OCI-LY3 (cell line): ENCODE data around the gene ADAMTS3.

Experiments used
- H2AFZ ChIP-seq: fragments of 200-600, 300-600 bp; shearing (Covaris generic); 2 replicates; pipeline ENCODE4 v1.6.0; 2014; ENCODE audit warnings: antibody characterized with exemption, low read depth, low read length
- H3K27ac ChIP-seq: fragments of 200-600, 300-600 bp; sonication (generic); 2 replicates; pipeline ENCODE4 v1.5.1; 2014; ENCODE audit warnings: mild to moderate bottlenecking, low read length, moderate library complexity, mixed read lengths
- H3K27me3 ChIP-seq: fragments of 200-600, 300-600 bp; sonication (generic); 2 replicates; pipeline ENCODE4 v1.6.1; 2014; ENCODE audit warnings: low read depth, low read length, mixed read lengths
- H3K36me3 ChIP-seq: fragments of 200-600, 300-600 bp; sonication (generic); replicated peaks from 2 replicates; pipeline ENCODE3; 2014; ENCODE audit warnings: low read depth, low read length, mixed read lengths
- H3K4me1 ChIP-seq: fragments of 300-600, 200-600 bp; sonication (generic); 2 replicates; pipeline ENCODE4 v1.6.1; 2014; ENCODE audit warnings: low read length, mixed read lengths
- H3K4me2 ChIP-seq: fragments of 200-600, 300-600 bp; sonication (generic); 2 replicates; pipeline ENCODE4 v1.6.1; 2014; ENCODE audit warnings: low read length, mixed read lengths
- H3K4me3 ChIP-seq: fragments of 300-600, 200-600 bp; sonication (generic); 2 replicates; pipeline ENCODE4 v1.5.1; 2014; ENCODE audit warnings: antibody characterized with exemption, mild to moderate bottlenecking, low read length, moderate library complexity
- H3K79me2 ChIP-seq: fragments of 300-600, 200-600 bp; shearing (Covaris generic); 2 replicates; pipeline ENCODE4 v1.6.1; 2014; ENCODE audit warnings: mild to moderate bottlenecking, low read length, mixed read lengths
- H3K9ac ChIP-seq: fragments of 300-600, 200-600 bp; shearing (Covaris generic); 2 replicates; pipeline ENCODE4 v1.6.0; 2014; ENCODE audit warnings: mild to moderate bottlenecking, low read length, moderate library complexity
- H3K9me3 ChIP-seq: fragments of 200-600, 300-600 bp; shearing (Covaris generic); 2 replicates; pipeline ENCODE4 v1.6.1; 2014; ENCODE audit warnings: low read length, mixed read lengths; ENCODE audit not compliant: insufficient read depth
- H4K20me1 ChIP-seq: fragments of 200-600, 300-600 bp; sonication (generic); 2 replicates; pipeline ENCODE4 v1.6.1; 2016; ENCODE audit warnings: low read length, mixed read lengths; ENCODE audit not compliant: insufficient read depth
- EZH2phosphoT487 ChIP-seq: fragments of 200-600 bp; shearing (Covaris generic); IDR thresholded peaks from 2 replicates; pipeline ENCODE4 v1.6.1; 2018; ENCODE audit warnings: antibody characterized with exemption, mixed run types, low read depth
- TF ChIP-seq, protein P1 (sequence below): fragments of 200-600, 300-600 bp; sonication (generic); IDR thresholded peaks from 2 replicates; pipeline ENCODE4 v1.5.1; 2014; ENCODE audit warnings: antibody characterized with exemption, low read length, low read depth

Gene ADAMTS3

DNA sequence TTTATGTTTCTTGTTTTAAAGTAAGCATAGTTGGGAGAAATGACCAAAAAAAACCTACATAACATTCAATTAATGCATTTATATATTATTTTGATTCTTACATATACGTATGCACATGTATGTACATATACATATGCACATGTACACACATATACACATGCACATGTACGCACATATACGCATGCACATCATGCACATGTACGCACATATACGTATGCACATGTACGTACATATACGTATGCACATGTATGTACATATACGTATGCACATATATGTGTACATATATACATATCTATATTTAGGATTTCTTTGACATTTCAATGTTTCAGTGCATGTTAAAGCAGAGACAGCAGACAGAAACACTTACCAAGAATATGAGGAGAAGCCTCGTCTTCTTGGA is 263.4 kb downstream of the ADAMTS3 start:
- H3K9ac ChIP-seq, result no peak overlapping the region
- H2AFZ ChIP-seq, result no peak overlapping the region
- H3K9me3 ChIP-seq, result no peaks in the 10 kb centered on the region
- H3K27me3 ChIP-seq, result no peaks in the 10 kb centered on the region
- no peaks in the 10 kb centered on the region for H3K79me2 ChIP-seq
- TF ChIP-seq EZH2phosphoT487, result no peak
- TF ChIP-seq, protein P1, sequence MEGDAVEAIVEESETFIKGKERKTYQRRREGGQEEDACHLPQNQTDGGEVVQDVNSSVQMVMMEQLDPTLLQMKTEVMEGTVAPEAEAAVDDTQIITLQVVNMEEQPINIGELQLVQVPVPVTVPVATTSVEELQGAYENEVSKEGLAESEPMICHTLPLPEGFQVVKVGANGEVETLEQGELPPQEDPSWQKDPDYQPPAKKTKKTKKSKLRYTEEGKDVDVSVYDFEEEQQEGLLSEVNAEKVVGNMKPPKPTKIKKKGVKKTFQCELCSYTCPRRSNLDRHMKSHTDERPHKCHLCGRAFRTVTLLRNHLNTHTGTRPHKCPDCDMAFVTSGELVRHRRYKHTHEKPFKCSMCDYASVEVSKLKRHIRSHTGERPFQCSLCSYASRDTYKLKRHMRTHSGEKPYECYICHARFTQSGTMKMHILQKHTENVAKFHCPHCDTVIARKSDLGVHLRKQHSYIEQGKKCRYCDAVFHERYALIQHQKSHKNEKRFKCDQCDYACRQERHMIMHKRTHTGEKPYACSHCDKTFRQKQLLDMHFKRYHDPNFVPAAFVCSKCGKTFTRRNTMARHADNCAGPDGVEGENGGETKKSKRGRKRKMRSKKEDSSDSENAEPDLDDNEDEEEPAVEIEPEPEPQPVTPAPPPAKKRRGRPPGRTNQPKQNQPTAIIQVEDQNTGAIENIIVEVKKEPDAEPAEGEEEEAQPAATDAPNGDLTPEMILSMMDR, result no peak
- no peak overlapping the region for H3K4me2 ChIP-seq
- peaks cover 4% of the 10 kb centered on the region for H3K4me1 ChIP-seq
- no peak overlapping the region for H3K27ac ChIP-seq
- no peaks in the 10 kb centered on the region for H4K20me1 ChIP-seq
- H3K36me3 ChIP-seq, result no peaks in the 10 kb centered on the region
- no peak overlapping the region for H3K4me3 ChIP-seq

DNA sequence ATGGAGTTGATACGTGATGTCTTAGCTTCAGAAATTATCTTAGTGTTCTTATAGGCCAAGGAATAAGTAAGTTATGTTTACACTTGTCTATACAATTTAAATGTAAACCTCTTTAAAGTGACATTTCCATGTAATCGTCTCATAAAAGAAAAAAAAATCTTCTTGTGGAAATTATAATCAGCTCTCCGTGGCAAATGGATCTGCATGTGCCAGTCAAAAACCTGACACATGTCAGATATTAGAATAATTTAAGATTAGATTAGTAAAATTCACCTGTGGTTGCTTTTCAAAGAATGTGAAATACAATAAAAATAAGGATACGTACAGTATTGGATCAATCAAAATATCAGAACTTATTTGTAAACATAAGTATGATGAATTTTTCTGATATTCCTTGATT is 263.9 kb downstream of the ADAMTS3 start:
- no peak overlapping the region for H2AFZ ChIP-seq
- no peak overlapping the region for H3K9ac ChIP-seq
- no peak overlapping the region for H3K4me3 ChIP-seq
- no peaks in the 10 kb centered on the region for H3K36me3 ChIP-seq
- H4K20me1 ChIP-seq, result no peaks in the 10 kb centered on the region
- H3K27ac ChIP-seq, result no peak overlapping the region
- no peaks in the 10 kb centered on the region for H3K9me3 ChIP-seq
- no peak overlapping the region for H3K4me2 ChIP-seq
- H3K27me3 ChIP-seq, result no peaks in the 10 kb centered on the region
- no peaks in the 10 kb centered on the region for H3K79me2 ChIP-seq
- peaks cover 4% of the 10 kb centered on the region for H3K4me1 ChIP-seq
- TF ChIP-seq EZH2phosphoT487, result no peak
- TF ChIP-seq, protein P1, result no peak

DNA sequence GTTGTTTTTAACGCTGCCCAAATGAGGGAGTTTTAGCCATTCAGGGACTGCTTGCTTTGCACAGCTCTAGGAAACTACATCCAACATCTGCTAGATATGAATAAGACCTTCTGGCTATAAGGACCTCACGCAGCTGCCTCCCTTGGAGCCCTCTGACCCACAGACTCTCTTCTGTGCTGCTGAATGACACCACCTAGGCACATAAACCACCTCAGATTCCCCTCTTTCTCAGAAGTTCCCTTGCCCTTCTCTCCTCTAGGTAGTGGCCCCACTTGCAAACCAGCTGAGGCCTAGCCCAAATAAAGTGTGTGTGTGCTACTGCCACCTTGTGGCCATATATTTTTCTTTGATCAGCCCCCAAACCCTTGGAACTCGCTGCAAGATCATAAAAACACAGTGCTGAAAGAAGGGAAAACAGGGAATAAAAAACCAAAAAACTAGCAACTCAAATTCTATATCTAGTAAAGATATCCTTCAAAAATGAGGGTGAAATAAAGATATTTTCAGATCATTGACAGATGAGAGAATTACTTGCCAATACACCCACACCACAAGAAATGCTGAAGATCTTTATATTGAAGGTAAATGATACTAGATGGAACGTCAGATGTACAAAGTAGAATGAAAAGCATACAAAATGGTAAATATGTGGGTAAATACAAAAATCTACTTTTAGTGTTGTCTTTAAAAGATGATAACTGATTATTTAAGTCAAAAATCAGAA is 265.9 kb downstream of the ADAMTS3 start:
- H3K9me3 ChIP-seq, result no peaks in the 10 kb centered on the region
- no peaks in the 10 kb centered on the region for H3K27me3 ChIP-seq
- H4K20me1 ChIP-seq, result no peaks in the 10 kb centered on the region
- TF ChIP-seq EZH2phosphoT487, result no peak
- TF ChIP-seq, protein P1, result peak; percentile 85
- peaks cover 4% of the 10 kb centered on the region for H3K4me1 ChIP-seq
- no peak overlapping the region for H3K9ac ChIP-seq
- no peaks in the 10 kb centered on the region for H3K36me3 ChIP-seq
- H3K27ac ChIP-seq, result no peak overlapping the region
- H3K79me2 ChIP-seq, result no peaks in the 10 kb centered on the region
- peak overlapping the region; percentile 34 for H3K4me2 ChIP-seq
- H2AFZ ChIP-seq, result peak overlapping the region; percentile 73
- no peak overlapping the region for H3K4me3 ChIP-seq

DNA sequence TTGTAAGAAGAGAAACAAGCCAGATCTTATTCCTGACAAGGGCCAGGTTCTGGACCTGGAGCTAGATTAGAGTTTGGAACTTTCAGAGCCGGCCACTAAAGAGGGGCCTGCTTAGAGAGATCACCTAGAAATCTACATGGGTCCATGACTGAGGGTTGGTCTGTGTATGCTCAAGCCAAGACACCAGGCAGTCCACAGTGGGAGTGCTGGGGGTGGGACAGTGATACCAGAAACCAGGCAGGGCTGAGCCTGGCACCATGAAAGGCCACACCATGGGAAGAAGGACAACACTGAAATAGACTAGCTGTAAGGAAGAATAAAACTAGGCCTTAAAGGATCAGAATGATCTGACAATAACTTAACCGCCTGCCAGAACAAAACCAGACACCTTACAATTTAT is 267.3 kb downstream of the ADAMTS3 start:
- no peak for TF ChIP-seq EZH2phosphoT487
- TF ChIP-seq, protein P1, result no peak
- peaks cover 4% of the 10 kb centered on the region for H3K4me1 ChIP-seq
- H3K9ac ChIP-seq, result no peak overlapping the region
- H3K79me2 ChIP-seq, result no peaks in the 10 kb centered on the region
- no peaks in the 10 kb centered on the region for H4K20me1 ChIP-seq
- H3K27ac ChIP-seq, result no peak overlapping the region
- H3K9me3 ChIP-seq, result no peaks in the 10 kb centered on the region
- H3K27me3 ChIP-seq, result no peaks in the 10 kb centered on the region
- H3K4me3 ChIP-seq, result no peak overlapping the region
- H3K4me2 ChIP-seq, result no peak overlapping the region
- H2AFZ ChIP-seq, result no peak overlapping the region; the same call in 1 of the 2 replicates
- no peaks in the 10 kb centered on the region for H3K36me3 ChIP-seq
